ENCODE results near the gene GDPGP1.

GDPGP1 gene

GRCh38 chr15:90203922-90204321 lies 30.1 kb upstream of the GDPGP1 start:
- DNase-seq (ENCODE audit: low read depth in 2 of 2), result no peak

GRCh38 chr15:90205050-90205848 lies 28.8 kb upstream of the GDPGP1 start:
- DNase-seq (ENCODE audit: low read depth in 2 of 2), result no peak

GRCh38 chr15:90205886-90206285 lies 28.1 kb upstream of the GDPGP1 start:
- no peak for DNase-seq (ENCODE audit: low read depth in 2 of 2)

- DNase-seq (ENCODE audit: low read depth in 2 of 2), result no peak
Measured at GRCh38 chr15:90207252-90207651, 26.8 kb upstream of the GDPGP1 start.

- DNase-seq (ENCODE audit: low read depth in 2 of 2), result no peak
Measured at GRCh38 chr15:90208356-90208755, 25.7 kb upstream of the GDPGP1 start.

GRCh38 chr15:90209591-90209990 lies 24.4 kb upstream of the GDPGP1 start:
- DNase-seq (ENCODE audit: low read depth in 2 of 2), result no peak

GRCh38 chr15:90210593-90210992 lies 23.4 kb upstream of the GDPGP1 start:
- DNase-seq (ENCODE audit: low read depth in 2 of 2), result no peak

- no peak for DNase-seq (ENCODE audit: low read depth in 2 of 2)
Measured at GRCh38 chr15:90211009-90211408, 23.0 kb upstream of the GDPGP1 start.

GRCh38 chr15:90211440-90212143 lies 22.4 kb upstream of the GDPGP1 start:
- no peak for DNase-seq (ENCODE audit: low read depth in 2 of 2)

- no peak for DNase-seq (ENCODE audit: low read depth in 2 of 2)
Measured at GRCh38 chr15:90212221-90213098, 21.5 kb upstream of the GDPGP1 start.

GRCh38 chr15:90213122-90213817 lies 20.7 kb upstream of the GDPGP1 start:
- no peak for DNase-seq (ENCODE audit: low read depth in 2 of 2)

GRCh38 chr15:90213818-90214204 lies 20.2 kb upstream of the GDPGP1 start:
- DNase-seq (ENCODE audit: low read depth in 2 of 2), result no peak

- DNase-seq (ENCODE audit: low read depth in 2 of 2), result no peak
Measured at GRCh38 chr15:90214553-90215196, 19.3 kb upstream of the GDPGP1 start.

- no peak for DNase-seq (ENCODE audit: low read depth in 2 of 2)
Measured at GRCh38 chr15:90217671-90218394, 16.2 kb upstream of the GDPGP1 start.

- peak in 1 of 2 donors; percentile 28 for DNase-seq (ENCODE audit: low read depth in 2 of 2)
Measured at GRCh38 chr15:90219421-90220141, 14.4 kb upstream of the GDPGP1 start.

GRCh38 chr15:90221246-90221900 lies 12.6 kb upstream of the GDPGP1 start:
- no peak for DNase-seq (ENCODE audit: low read depth in 2 of 2)

GRCh38 chr15:90222547-90222946 lies 11.5 kb upstream of the GDPGP1 start:
- no peak for DNase-seq (ENCODE audit: low read depth in 2 of 2)

- no peak for DNase-seq (ENCODE audit: low read depth in 2 of 2)
Measured at GRCh38 chr15:90223441-90224165, 10.4 kb upstream of the GDPGP1 start.

- DNase-seq (ENCODE audit: low read depth in 2 of 2), result no peak
Measured at GRCh38 chr15:90225047-90225446, 9.0 kb upstream of the GDPGP1 start.

Measured in stimulated activated CD8-positive, alpha-beta memory T cell treated with anti-CD3 and anti-CD28 coated beads, Interleukin-7, amount 100 ng/mL, for 1 hour (primary cell).